Hepatocyte (in vitro differentiated cells): ENCODE results near the gene KIF5A. TPM values are rescaled to one million over a fixed set of nuclear protein-coding genes. Genes with fewer than 3 reads are reported as not detected.

Experiments used
- DNase-seq: peaks from one replicate; pipeline ENCODE4 v3.0.0-alpha.2; 2016; ENCODE audit warnings: low spot score
- H2AFZ ChIP-seq: fragments of 200-600 bp; sonication (generic); 2 replicates; pipeline ENCODE4 v1.6.0; 2016; ENCODE audit warnings: antibody characterized with exemption, mild to moderate bottlenecking
- H3K27ac ChIP-seq: fragments of 200-600 bp; sonication (generic); 2 replicates; pipeline ENCODE4 v1.5.1; 2016; ENCODE audit warnings: mild to moderate bottlenecking
- H3K27me3 ChIP-seq: fragments of 200-600 bp; sonication (generic); 2 replicates; pipeline ENCODE4 v1.6.1; 2016
- H3K36me3 ChIP-seq: fragments of 200-600 bp; sonication (generic); replicated peaks from 2 replicates; pipeline ENCODE4 v1.5.1; 2016; ENCODE audit warnings: low read depth; ENCODE audit not compliant: insufficient read depth
- H3K4me1 ChIP-seq: fragments of 200-600 bp; sonication (generic); 2 replicates; pipeline ENCODE4 v1.5.1; 2016; ENCODE audit warnings: mild to moderate bottlenecking, moderate library complexity; ENCODE audit not compliant: insufficient read depth
- H3K4me2 ChIP-seq: fragments of 200-600 bp; sonication (generic); 2 replicates; pipeline ENCODE4 v1.6.0; 2016
- H3K4me3 ChIP-seq: fragments of 200-600 bp; sonication (generic); 2 replicates; pipeline ENCODE4 v1.5.1; 2016; ENCODE audit warnings: mild to moderate bottlenecking
- H3K79me2 ChIP-seq: fragments of 200-600 bp; sonication (generic); 2 replicates; pipeline ENCODE4 v1.6.0; 2017; ENCODE audit warnings: mild to moderate bottlenecking
- H3K9me2 ChIP-seq: fragments of 200-600 bp; sonication (generic); replicated peaks from 2 replicates; pipeline ENCODE4 v1.6.0; 2017; ENCODE audit warnings: mild to moderate bottlenecking; ENCODE audit not compliant: insufficient read depth
- H3K9me3 ChIP-seq: fragments of 200-600 bp; sonication (generic); 2 replicates; pipeline ENCODE4 v1.5.1; 2016; ENCODE audit warnings: low read depth, mild to moderate bottlenecking
- H4K20me1 ChIP-seq: fragments of 200-600 bp; sonication (generic); 2 replicates; pipeline ENCODE4 v1.6.0; 2016; ENCODE audit warnings: mild to moderate bottlenecking; ENCODE audit not compliant: insufficient read depth, poor library complexity, severe bottlenecking
- EZH2 ChIP-seq: fragments of 200-600 bp; sonication (generic); IDR thresholded peaks from 2 replicates; pipeline ENCODE4 v1.6.1; 2016; ENCODE audit warnings: antibody characterized with exemption, mild to moderate bottlenecking, borderline replicate concordance
- EZH2phosphoT487 ChIP-seq: fragments of 200-600 bp; sonication (generic); IDR thresholded peaks from one replicate; pipeline ENCODE4 v1.6.1; 2018; ENCODE audit warnings: antibody characterized with exemption, mild to moderate bottlenecking, low read depth, moderate library complexity; ENCODE audit not compliant: unreplicated experiment, severe bottlenecking
- WGBS: methylation state at CpG from one replicate; pipeline ENCODE4 v1.1.6; 2016; ENCODE audit warnings: low lambda C conversion rate; ENCODE audit errors: missing lambda C conversion rate; 5-methylcytosine and 5-hydroxymethylcytosine counted together
- polyA plus RNA-seq: library from polyadenylated mRNA; unstranded; fragments of >200 nt; fragmentation: Nextera tagmentation; extraction: Ambion mirVana; gene quantifications from 2 replicates; pipeline ENCODE4 v1.2.1, GENCODE V29; 2016
- total RNA-seq: library from RNA; depleted of rRNA; stranded (reverse); fragments of >200 nt; gene quantifications from 2 replicates; pipeline ENCODE4 v1.2.3, GENCODE V29; 2014
- TF ChIP-seq, protein P1 (sequence below): fragments of 200-600 bp; sonication (generic); IDR thresholded peaks from 2 replicates; pipeline ENCODE4 v1.5.1; 2016; ENCODE audit warnings: antibody characterized with exemption, mild to moderate bottlenecking; ENCODE audit not compliant: poor library complexity

The KIF5A gene
- total and polyA plus RNA-seq, 2 experiments from 2014 or later = 0.03 to 0.18 TPM

DNA sequence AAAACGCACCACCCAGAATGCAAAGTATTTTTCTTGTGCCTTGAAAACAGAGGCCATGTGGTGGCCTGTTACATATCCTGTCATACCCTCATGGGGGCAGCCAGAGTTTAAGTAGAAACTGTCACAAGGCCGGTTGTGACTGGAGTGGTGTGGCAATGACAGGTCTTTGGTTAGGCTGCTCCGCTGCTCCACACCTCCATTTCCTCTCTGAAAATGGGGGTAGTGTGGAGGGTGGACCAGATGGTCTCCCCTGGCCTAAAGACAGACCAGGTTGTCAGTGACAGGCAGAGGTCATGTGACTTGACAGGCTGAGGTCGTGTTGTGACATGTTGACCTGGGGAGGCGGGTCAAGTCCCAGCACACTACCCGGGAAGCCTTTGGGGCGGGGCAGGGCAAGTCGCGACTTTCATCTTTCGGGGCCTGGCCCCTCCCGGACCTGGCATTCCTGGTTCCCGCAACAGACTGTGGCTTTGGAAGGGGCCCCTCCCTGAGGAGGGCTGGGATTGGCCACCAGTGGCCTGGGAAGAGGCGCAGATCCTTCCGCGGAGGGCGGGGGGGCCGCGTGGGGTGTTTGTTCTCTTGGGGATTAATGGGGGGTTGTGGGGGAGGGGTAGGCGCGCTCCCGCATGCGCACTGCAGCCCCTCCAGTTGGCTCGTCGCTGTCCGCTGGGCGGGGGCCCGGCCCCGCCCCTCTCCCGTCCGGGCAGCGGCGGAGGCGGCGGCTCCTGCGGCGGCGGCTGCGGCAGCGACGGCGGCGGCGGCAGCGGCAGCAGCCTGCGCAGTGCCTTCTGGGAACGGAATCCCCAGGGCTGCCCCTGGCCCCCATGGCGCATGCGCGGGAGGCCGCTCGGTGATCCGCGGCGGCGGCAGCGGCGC, 27.6 kb upstream of the KIF5A start, which contains the start of gene MBD6:
Gene MBD6, plus strand, starts transcription at position 814 of the 876 bp plus-strand sequence. CDS start 1,480 bp downstream, outside the sequence.
- 4% methylated on average over 10 of the region's 57 CpGs for WGBS

DNA sequence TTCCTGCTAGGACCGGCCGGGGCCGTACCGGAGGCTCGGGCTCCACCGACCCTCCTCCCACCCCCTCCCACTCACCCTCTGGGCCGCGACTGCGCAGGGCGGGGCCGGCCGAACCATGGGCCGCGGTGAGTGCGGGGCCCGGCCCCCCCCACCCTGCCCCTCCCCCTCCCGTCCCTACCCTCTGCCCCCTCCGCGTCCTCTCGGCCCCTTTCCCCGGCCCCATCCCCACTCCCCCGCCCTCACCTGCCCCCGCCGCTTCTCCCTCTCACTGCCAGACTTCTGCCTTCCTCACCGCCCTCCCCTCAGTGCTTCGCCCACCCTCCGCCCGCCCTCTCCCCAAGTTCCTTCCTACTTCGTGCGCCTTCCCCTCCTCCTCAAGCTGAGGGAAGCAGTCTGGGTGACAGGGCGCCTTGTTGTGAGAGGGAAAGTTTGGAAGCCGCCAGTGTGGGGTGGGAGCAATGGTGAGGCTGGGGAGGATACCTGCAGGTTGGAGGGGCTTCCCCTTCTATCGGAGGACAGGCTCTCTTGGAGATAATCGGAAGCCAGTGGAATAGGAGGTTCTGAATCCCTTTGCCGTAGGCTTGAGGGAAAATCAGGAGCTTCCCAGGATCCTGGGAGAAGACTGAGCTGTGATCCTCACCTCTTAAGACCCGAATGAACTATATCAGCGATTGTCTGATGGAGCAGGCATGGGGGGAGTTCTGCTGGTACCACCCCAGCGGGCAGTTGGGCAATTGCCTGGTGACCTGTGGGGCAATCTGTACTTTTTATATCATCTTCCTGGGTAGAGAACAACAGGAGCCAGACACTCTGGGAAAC, 26.7 kb upstream of the KIF5A start:
- Histone ChIP-seq H3K36me3 (no peaks in the 10 kb centered on the region), H3K4me1 (peaks cover 29% of the 10 kb centered on the region), H3K27me3 (no peaks in the 10 kb centered on the region), H3K79me2 (peaks cover 66% of the 10 kb centered on the region), H3K27ac (peak overlapping the region; percentile 99), H2AFZ (no peak overlapping the region), H4K20me1 (peaks cover 47% of the 10 kb centered on the region), H3K9me2 (no peaks in the 10 kb centered on the region), H3K9me3 (no peaks in the 10 kb centered on the region), H3K4me3 (peak overlapping the region; percentile 58), H3K4me2 (peak overlapping the region; percentile 89)
- 5% methylated on average over 8 of the region's 38 CpGs for WGBS
- TF ChIP-seq EZH2 (no peak), EZH2phosphoT487 (no peak)
- TF ChIP-seq, protein P1, sequence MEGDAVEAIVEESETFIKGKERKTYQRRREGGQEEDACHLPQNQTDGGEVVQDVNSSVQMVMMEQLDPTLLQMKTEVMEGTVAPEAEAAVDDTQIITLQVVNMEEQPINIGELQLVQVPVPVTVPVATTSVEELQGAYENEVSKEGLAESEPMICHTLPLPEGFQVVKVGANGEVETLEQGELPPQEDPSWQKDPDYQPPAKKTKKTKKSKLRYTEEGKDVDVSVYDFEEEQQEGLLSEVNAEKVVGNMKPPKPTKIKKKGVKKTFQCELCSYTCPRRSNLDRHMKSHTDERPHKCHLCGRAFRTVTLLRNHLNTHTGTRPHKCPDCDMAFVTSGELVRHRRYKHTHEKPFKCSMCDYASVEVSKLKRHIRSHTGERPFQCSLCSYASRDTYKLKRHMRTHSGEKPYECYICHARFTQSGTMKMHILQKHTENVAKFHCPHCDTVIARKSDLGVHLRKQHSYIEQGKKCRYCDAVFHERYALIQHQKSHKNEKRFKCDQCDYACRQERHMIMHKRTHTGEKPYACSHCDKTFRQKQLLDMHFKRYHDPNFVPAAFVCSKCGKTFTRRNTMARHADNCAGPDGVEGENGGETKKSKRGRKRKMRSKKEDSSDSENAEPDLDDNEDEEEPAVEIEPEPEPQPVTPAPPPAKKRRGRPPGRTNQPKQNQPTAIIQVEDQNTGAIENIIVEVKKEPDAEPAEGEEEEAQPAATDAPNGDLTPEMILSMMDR = no peak
- peak; percentile 85 for DNase-seq

More for the DNA sequence above, 27.6 kb upstream of the KIF5A start, which contains the start of gene MBD6:
- peak within 1 kb of the TSS; percentile 99 for H3K27ac ChIP-seq
- TF ChIP-seq EZH2phosphoT487 = no peak
- TF ChIP-seq, protein P1 = no peak
- TF ChIP-seq EZH2 = no peak
- H3K9me3 ChIP-seq = no peaks in the 10 kb centered on the region
- H2AFZ ChIP-seq = peak within 1 kb of the TSS; percentile 15
- no peaks in the 10 kb centered on the region for H3K27me3 ChIP-seq
- peaks cover 55% of the 10 kb centered on the region for H4K20me1 ChIP-seq
- peak within 1 kb of the TSS; percentile 58 for H3K4me3 ChIP-seq
- no peaks in the 10 kb centered on the region for H3K9me2 ChIP-seq
- H3K4me1 ChIP-seq = peaks cover 29% of the 10 kb centered on the region
- H3K36me3 ChIP-seq = no peaks in the 10 kb centered on the region
- peak; percentile 97 for DNase-seq
- peaks cover 71% of the 10 kb centered on the region for H3K79me2 ChIP-seq
- H3K4me2 ChIP-seq = peak within 1 kb of the TSS; percentile 89

DNA sequence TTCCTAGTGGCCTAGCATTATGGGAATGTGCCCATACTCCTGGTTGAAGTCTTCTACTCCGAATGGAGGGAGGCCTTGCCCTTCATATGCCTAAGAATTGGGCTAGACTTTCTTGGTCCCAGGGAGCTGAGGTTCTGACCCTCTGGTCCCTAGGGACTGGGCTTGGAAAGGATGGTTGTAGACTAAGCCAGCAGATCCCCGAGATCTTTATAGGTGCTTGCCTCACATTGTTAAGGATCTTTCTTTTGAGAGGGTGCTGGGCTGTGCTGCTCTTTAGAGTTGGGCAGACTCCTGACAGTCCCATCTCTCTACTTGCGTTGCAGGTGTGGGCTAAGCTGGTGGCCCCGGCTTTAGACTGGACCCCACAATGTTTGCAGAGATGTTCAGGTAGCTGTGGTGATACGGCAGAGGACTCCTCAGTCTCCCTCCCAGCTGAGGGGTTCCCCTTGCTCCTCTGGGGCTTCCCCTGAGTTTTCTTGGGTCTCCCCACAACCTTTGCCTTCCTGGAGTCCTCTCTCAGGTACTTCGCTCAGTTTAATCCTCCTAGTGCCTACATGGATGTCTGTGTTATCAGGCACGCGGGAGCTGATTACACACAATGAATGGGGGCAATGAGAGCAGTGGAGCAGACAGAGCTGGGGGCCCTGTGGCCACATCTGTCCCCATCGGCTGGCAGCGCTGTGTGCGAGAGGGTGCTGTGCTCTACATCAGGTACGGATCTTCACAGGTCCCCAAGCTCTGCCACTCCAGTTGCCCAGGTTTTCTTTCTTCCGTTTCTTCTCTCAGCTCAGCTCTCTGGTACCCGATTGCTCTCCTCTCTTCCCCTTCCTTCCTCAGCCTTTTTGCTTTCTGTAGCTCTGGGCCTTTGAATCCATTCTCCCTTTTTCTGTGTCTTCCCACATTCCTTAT, 25.9 kb upstream of the KIF5A start:
- TF ChIP-seq, protein P1 = no peak
- TF ChIP-seq EZH2 = no peak
- TF ChIP-seq EZH2phosphoT487 = no peak
- H2AFZ ChIP-seq = no peak overlapping the region
- no peak for DNase-seq
- H3K36me3 ChIP-seq = no peaks in the 10 kb centered on the region
- H3K4me3 ChIP-seq = peak overlapping the region; percentile 58
- no peaks in the 10 kb centered on the region for H3K9me2 ChIP-seq
- H3K27ac ChIP-seq = peak overlapping the region; percentile 99
- H3K79me2 ChIP-seq = peaks cover 57% of the 10 kb centered on the region
- H3K4me1 ChIP-seq = peaks cover 29% of the 10 kb centered on the region
- peaks cover 41% of the 10 kb centered on the region for H4K20me1 ChIP-seq
- WGBS = 66% methylated on average over 14 of the region's 14 CpGs
- H3K9me3 ChIP-seq = no peaks in the 10 kb centered on the region
- H3K4me2 ChIP-seq = peak overlapping the region; percentile 89
- no peaks in the 10 kb centered on the region for H3K27me3 ChIP-seq
